Ovary (tissue), 3 donors: ENCODE results near the gene TEDDM1.

Source experiments
- EP300 ChIP-seq: sonication (generic); formaldehyde crosslinking; IDR thresholded peaks from one replicate; pipeline ENCODE4 v1.6.1; 2017; ENCODE audit warnings: antibody characterized with exemption
- TF ChIP-seq, protein P1 (sequence below), 3 donors: fragments of 450-650 bp in 2 of 3; fragments of 200-600 bp in 1 of 3; IDR thresholded peaks; one replicate each; pipeline versions ENCODE4 v1.5.1 to v1.8.0; 2016 to 2022; ENCODE audit warnings: antibody characterized with exemption in 3 of 3, mild to moderate bottlenecking in 1 of 3
- donor health status: DM: no; HTN: no; CAD: no.

DNA sequence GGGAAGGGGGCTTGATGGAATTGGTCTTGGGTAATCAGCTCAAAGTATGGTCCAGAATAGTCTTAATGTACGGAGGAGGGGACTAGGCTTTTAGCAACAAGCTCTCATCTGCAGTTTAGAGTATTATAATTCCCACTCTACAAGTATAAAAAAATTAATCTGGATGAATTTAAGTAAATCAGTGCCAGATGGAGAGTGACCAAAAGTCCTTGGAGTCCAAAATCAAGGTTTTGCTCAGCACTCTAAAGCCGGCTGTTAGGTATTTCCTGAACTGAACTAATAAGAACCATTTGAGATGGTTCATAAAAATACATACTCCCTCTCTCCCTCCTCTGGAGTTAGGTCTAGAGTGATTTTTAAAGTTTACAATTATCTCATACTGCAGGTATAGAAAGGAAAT, 32.5 kb downstream of the TEDDM1 start:
- TF ChIP-seq, protein P1, sequence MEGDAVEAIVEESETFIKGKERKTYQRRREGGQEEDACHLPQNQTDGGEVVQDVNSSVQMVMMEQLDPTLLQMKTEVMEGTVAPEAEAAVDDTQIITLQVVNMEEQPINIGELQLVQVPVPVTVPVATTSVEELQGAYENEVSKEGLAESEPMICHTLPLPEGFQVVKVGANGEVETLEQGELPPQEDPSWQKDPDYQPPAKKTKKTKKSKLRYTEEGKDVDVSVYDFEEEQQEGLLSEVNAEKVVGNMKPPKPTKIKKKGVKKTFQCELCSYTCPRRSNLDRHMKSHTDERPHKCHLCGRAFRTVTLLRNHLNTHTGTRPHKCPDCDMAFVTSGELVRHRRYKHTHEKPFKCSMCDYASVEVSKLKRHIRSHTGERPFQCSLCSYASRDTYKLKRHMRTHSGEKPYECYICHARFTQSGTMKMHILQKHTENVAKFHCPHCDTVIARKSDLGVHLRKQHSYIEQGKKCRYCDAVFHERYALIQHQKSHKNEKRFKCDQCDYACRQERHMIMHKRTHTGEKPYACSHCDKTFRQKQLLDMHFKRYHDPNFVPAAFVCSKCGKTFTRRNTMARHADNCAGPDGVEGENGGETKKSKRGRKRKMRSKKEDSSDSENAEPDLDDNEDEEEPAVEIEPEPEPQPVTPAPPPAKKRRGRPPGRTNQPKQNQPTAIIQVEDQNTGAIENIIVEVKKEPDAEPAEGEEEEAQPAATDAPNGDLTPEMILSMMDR (IDR thresholded peaks at IDR 0.05), result no peak
- TF ChIP-seq EP300, result no peak
